Mesenchymal stem cell (in vitro differentiated cells and primary cell): ENCODE data around the gene STUM.

Experiments
- DNase-seq: peaks from one replicate; pipeline ENCODE4 v3.0.0-alpha.2; 2013
- H2AFZ ChIP-seq: one replicate; pipeline ENCODE4 v1.6.1; 2013; ENCODE audit warnings: low read depth, mild to moderate bottlenecking, control low read depth, inconsistent platforms, low read length, moderate library complexity
- H2AK5ac ChIP-seq: 2 replicates; pipeline ENCODE4 v1.6.1; 2013; ENCODE audit warnings: low read length, moderate library complexity, mild to moderate bottlenecking, inconsistent platforms; ENCODE audit not compliant: severe bottlenecking
- H2BK120ac ChIP-seq: one replicate; pipeline ENCODE4 v1.6.1; 2013; ENCODE audit warnings: low read depth, mild to moderate bottlenecking, inconsistent platforms, low read length, moderate library complexity
- H2BK12ac ChIP-seq, 2 experiments: one replicate each; pipeline ENCODE4 v1.6.1; 2013; ENCODE audit warnings: inconsistent platforms in 2 of 2, low read length in 2 of 2, mild to moderate bottlenecking in 2 of 2, moderate library complexity in 2 of 2, control low read depth in 1 of 2
- H2BK15ac ChIP-seq: one replicate; pipeline ENCODE4 v1.6.1; 2013; ENCODE audit warnings: mild to moderate bottlenecking, low read depth, inconsistent platforms; ENCODE audit not compliant: poor library complexity, severe bottlenecking
- H2BK5ac ChIP-seq: 2 replicates; pipeline ENCODE4 v1.6.1; 2013; ENCODE audit warnings: low read depth, mild to moderate bottlenecking, low read length, control low read depth, inconsistent platforms; ENCODE audit not compliant: poor library complexity, severe bottlenecking
- H3K14ac ChIP-seq, 2 experiments: one replicate each; pipeline ENCODE4 v1.6.1; 2013; ENCODE audit warnings: inconsistent platforms in 2 of 2, low read length in 2 of 2, control low read depth in 1 of 2, mild to moderate bottlenecking in 1 of 2, moderate library complexity in 1 of 2
- H3K18ac ChIP-seq, 2 experiments: one replicate each; pipeline ENCODE4 v1.6.1; 2013; ENCODE audit warnings: inconsistent platforms in 2 of 2, low read length in 2 of 2, control low read depth in 1 of 2, low read depth in 1 of 2, mild to moderate bottlenecking in 1 of 2
- H3K23ac ChIP-seq, 2 experiments: one replicate each; pipeline ENCODE4 v1.6.1; 2013; ENCODE audit warnings: inconsistent platforms in 2 of 2, low read length in 2 of 2, mild to moderate bottlenecking in 2 of 2, moderate library complexity in 2 of 2, control low read depth in 1 of 2
- H3K27ac ChIP-seq: 2 replicates; pipeline ENCODE4 v1.5.1; 2013; ENCODE audit warnings: mild to moderate bottlenecking, moderate library complexity, low read length, control low read depth, inconsistent platforms; ENCODE audit not compliant: poor library complexity, severe bottlenecking
- H3K27me3 ChIP-seq, 2 experiments: 2 replicates each; pipeline versions ENCODE4 v1.6.1 to v1.7.0; 2013; ENCODE audit warnings: low read length in 2 of 2, mild to moderate bottlenecking in 2 of 2, moderate library complexity in 2 of 2, control low read depth in 1 of 2, inconsistent platforms in 1 of 2; ENCODE audit not compliant: control insufficient read depth in 1 of 2, insufficient read depth in 1 of 2
- H3K36me3 ChIP-seq, 2 experiments: 2 replicates each; pipeline versions ENCODE4 v1.6.1 to v1.7.0; 2013; ENCODE audit warnings: low read length in 2 of 2, control low read depth in 1 of 2, inconsistent platforms in 1 of 2, low read depth in 1 of 2, mild to moderate bottlenecking in 1 of 2; ENCODE audit not compliant: insufficient read depth in 2 of 2, control insufficient read depth in 1 of 2
- H3K4ac ChIP-seq, 2 experiments: one replicate each; pipeline ENCODE4 v1.6.1; 2013; ENCODE audit warnings: inconsistent platforms in 2 of 2, low read length in 2 of 2, mild to moderate bottlenecking in 2 of 2, moderate library complexity in 2 of 2, control low read depth in 1 of 2, low read depth in 1 of 2
- H3K4me1 ChIP-seq: 2 replicates; pipeline ENCODE4 v1.6.1; 2013; ENCODE audit warnings: low read depth, low read length, control low read depth; ENCODE audit not compliant: control insufficient read depth, insufficient read depth
- H3K4me2 ChIP-seq: 2 replicates; pipeline ENCODE4 v1.6.1; 2013; ENCODE audit warnings: low read length, mild to moderate bottlenecking, inconsistent platforms; ENCODE audit not compliant: poor library complexity, severe bottlenecking
- H3K4me3 ChIP-seq, 2 experiments: 2 replicates each; pipeline versions ENCODE4 v1.5.1 to v1.7.0; 2013; ENCODE audit warnings: low read length in 2 of 2, mild to moderate bottlenecking in 2 of 2, control low read depth in 1 of 2, low read depth in 1 of 2; ENCODE audit not compliant: insufficient read depth in 1 of 2
- H3K79me1 ChIP-seq: replicated peaks from 2 replicates; pipeline ENCODE4 v1.6.1; 2013; ENCODE audit warnings: mild to moderate bottlenecking, control low read depth, low read length, inconsistent platforms; ENCODE audit not compliant: poor library complexity, severe bottlenecking
- H3K9ac ChIP-seq: 2 replicates; pipeline ENCODE4 v1.7.0; 2013; ENCODE audit warnings: mild to moderate bottlenecking, low read length, moderate library complexity
- H3K9me3 ChIP-seq: 2 replicates; pipeline ENCODE4 v1.7.0; 2013; ENCODE audit warnings: mild to moderate bottlenecking, low read length; ENCODE audit not compliant: control insufficient read depth
- H4K8ac ChIP-seq: one replicate; pipeline ENCODE4 v1.6.1; 2013; ENCODE audit warnings: inconsistent platforms, mild to moderate bottlenecking, low read length, moderate library complexity
- H4K91ac ChIP-seq: one replicate; pipeline ENCODE4 v1.6.1; 2013; ENCODE audit warnings: mild to moderate bottlenecking, low read length, inconsistent platforms
- WGBS: methylation state at CpG from one replicate; pipeline ENCODE4 v1.1.7; 2013; ENCODE audit warnings: mixed read lengths; 5-methylcytosine and 5-hydroxymethylcytosine counted together

STUM gene

GRCh38 chr1:226646870-226647449 lies 98.4 kb downstream of the STUM start:
- Histone ChIP-seq H3K36me3 (peaks cover 23 to 30% of the 10 kb centered on the region in 2 experiments), H3K4me3 (peak overlapping the region in 1 of 2 experiments; percentile 24), H3K9me3 (no peaks in the 10 kb centered on the region), H3K18ac (no peak overlapping the region), H3K79me1 (peaks cover 9% of the 10 kb centered on the region), H2BK12ac (peak overlapping the region in 1 of 2 experiments; percentile 57), H3K27ac (no peak overlapping the region), H3K27me3 (no peaks in the 10 kb centered on the region), H2AK5ac (no peak overlapping the region), H4K8ac (no peak overlapping the region), H3K14ac (peak overlapping the region in 1 of 2 experiments; percentile 29), H2BK120ac (no peak overlapping the region), H2AFZ (no peak overlapping the region), H3K4me2 (no peak overlapping the region), H3K23ac (no peak overlapping the region), H3K4me1 (peaks cover 42% of the 10 kb centered on the region), H2BK5ac (no peak overlapping the region), H2BK15ac (no peak overlapping the region), H3K4ac (no peak overlapping the region), H3K9ac (no peak overlapping the region), H4K91ac (peak overlapping the region; percentile 16)
- no peak for DNase-seq
- 98% methylated on average over 16 of the region's 16 CpGs for WGBS

GRCh38 chr1:226647719-226648118 lies 99.2 kb downstream of the STUM start:
- Histone ChIP-seq H3K9ac (no peak overlapping the region), H2BK12ac (no peak overlapping the region), H3K18ac (no peak overlapping the region), H3K27ac (no peak overlapping the region), H3K79me1 (peaks cover 11% of the 10 kb centered on the region), H3K27me3 (no peaks in the 10 kb centered on the region), H3K14ac (no peak overlapping the region), H2BK15ac (no peak overlapping the region), H4K8ac (no peak overlapping the region), H2BK120ac (no peak overlapping the region), H3K4me3 (no peak overlapping the region), H3K4ac (no peak overlapping the region), H2BK5ac (no peak overlapping the region), H3K36me3 (peaks cover 23 to 29% of the 10 kb centered on the region in 2 experiments), H2AK5ac (no peak overlapping the region), H3K4me1 (peaks cover 40% of the 10 kb centered on the region), H3K9me3 (no peaks in the 10 kb centered on the region), H3K23ac (no peak overlapping the region), H3K4me2 (no peak overlapping the region), H2AFZ (no peak overlapping the region), H4K91ac (no peak overlapping the region)
- no peak for DNase-seq
- WGBS, result over 99% methylated on average over 8 of the region's 8 CpGs

- Histone ChIP-seq H3K4me1 (peaks cover 33% of the 10 kb centered on the region), H2BK15ac (no peak overlapping the region), H3K79me1 (peaks cover 12% of the 10 kb centered on the region), H2AK5ac (no peak overlapping the region), H3K27ac (no peak overlapping the region), H3K36me3 (peaks cover 23 to 29% of the 10 kb centered on the region in 2 experiments), H3K18ac (no peak overlapping the region), H2BK120ac (no peak overlapping the region), H3K4me2 (no peak overlapping the region), H3K14ac (no peak overlapping the region), H3K9ac (no peak overlapping the region), H2AFZ (no peak overlapping the region), H3K9me3 (no peaks in the 10 kb centered on the region), H3K27me3 (no peaks in the 10 kb centered on the region), H3K23ac (no peak overlapping the region), H3K4me3 (no peak overlapping the region), H4K8ac (no peak overlapping the region), H3K4ac (no peak overlapping the region), H2BK12ac (no peak overlapping the region), H4K91ac (no peak overlapping the region), H2BK5ac (no peak overlapping the region)
- WGBS, result 90% methylated on average over 6 of the region's 6 CpGs
- DNase-seq, result no peak
These were observed 99.9 kb downstream of the STUM start for GRCh38 chr1:226648421-226648820.

GRCh38 chr1:226649244-226649643 lies 100.7 kb downstream of the STUM start:
- Histone ChIP-seq H2AFZ (no peak overlapping the region), H3K79me1 (peaks cover 12% of the 10 kb centered on the region), H3K27me3 (no peaks in the 10 kb centered on the region), H3K23ac (no peak overlapping the region), H3K14ac (peak overlapping the region in 1 of 2 experiments; percentile 1), H2BK15ac (no peak overlapping the region), H3K4ac (no peak overlapping the region), H3K4me3 (no peak overlapping the region), H4K8ac (no peak overlapping the region), H3K9ac (no peak overlapping the region), H4K91ac (peak overlapping the region; percentile 53), H2BK5ac (no peak overlapping the region), H3K4me1 (peaks cover 31% of the 10 kb centered on the region), H3K36me3 (peaks cover 23 to 29% of the 10 kb centered on the region in 2 experiments), H3K4me2 (no peak overlapping the region), H2AK5ac (no peak overlapping the region), H3K9me3 (no peaks in the 10 kb centered on the region), H3K27ac (no peak overlapping the region), H3K18ac (no peak overlapping the region), H2BK12ac (no peak overlapping the region), H2BK120ac (no peak overlapping the region)
- no peak for DNase-seq
- WGBS, result 97% methylated on average over 7 of the region's 8 CpGs
